Astrocyte (in vitro differentiated cells and primary cell): Measurements from ENCODE around the gene FADS6.
A peak's percentile ranks its signal among the peaks of the same experiment; 100 is the strongest.

ENCODE experiments used
- CTCF ChIP-seq: IDR thresholded peaks from 2 replicates; pipeline ENCODE4 v1.5.1; 2011; ENCODE audit warnings: low read depth, mild to moderate bottlenecking, inconsistent platforms, low read length, moderate library complexity; ENCODE audit not compliant: insufficient read depth
- EZH2 ChIP-seq: IDR thresholded peaks from 2 replicates; pipeline ENCODE4 v1.6.1; 2012; ENCODE audit warnings: mild to moderate bottlenecking, low read length, inconsistent platforms; ENCODE audit not compliant: insufficient read depth

DNA sequence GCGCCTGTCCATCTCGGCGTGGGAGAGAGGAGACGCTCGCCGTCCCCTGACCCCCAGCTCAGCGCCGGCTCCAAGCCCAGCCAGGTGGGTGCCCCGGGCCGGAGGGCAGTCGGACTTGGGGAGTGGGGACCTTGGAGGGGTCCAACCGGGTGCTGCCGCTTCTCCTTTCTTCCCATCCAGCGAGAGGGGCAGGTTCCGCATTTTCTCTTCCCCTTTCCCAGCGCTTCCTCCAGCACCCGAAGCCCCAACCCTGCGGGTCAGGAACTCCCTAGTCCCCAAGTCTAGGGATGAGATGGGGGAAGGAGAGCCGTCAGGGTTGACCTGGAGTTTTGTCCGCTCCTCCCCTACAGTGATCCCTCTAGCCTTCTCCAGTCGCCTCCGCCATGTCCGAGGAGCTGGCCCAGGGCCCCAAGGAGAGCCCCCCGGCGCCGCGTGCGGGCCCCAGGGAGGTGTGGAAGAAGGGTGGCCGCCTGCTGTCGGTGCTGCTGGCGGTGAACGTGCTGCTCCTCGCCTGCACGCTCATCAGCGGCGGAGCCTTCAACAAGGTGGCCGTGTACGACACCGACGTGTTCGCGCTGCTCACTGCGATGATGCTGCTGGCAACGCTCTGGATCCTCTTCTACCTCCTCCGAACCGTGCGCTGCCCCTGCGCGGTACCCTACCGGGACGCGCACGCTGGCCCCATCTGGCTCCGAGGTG is 31.0 kb upstream of the FADS6 start, which contains the start of gene OTOP2:
- TF ChIP-seq CTCF (no peak), EZH2 (peak; percentile 95)
